ENCODE results near the gene SOAT1.

DNA sequence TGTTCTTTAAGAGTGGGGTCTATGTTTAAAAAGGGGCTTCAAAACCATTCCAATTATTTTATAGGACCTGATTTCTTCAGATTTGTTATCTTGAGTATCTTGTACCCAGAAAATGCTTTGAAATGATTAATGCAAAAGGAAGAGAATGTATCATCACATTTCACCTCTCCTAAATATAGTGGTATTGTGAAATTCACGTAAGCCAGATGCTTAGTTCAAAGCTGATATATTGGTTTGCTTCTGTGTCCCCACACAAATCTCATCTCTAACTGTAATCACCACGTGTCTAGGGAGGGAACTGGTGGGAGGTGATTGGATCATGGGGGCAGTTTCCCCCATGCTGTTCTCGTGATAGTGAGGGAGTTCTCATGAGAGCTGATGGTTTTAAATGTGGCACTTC, 8.5 kb downstream of the SOAT1 start:
- TF ChIP-seq, protein P1, sequence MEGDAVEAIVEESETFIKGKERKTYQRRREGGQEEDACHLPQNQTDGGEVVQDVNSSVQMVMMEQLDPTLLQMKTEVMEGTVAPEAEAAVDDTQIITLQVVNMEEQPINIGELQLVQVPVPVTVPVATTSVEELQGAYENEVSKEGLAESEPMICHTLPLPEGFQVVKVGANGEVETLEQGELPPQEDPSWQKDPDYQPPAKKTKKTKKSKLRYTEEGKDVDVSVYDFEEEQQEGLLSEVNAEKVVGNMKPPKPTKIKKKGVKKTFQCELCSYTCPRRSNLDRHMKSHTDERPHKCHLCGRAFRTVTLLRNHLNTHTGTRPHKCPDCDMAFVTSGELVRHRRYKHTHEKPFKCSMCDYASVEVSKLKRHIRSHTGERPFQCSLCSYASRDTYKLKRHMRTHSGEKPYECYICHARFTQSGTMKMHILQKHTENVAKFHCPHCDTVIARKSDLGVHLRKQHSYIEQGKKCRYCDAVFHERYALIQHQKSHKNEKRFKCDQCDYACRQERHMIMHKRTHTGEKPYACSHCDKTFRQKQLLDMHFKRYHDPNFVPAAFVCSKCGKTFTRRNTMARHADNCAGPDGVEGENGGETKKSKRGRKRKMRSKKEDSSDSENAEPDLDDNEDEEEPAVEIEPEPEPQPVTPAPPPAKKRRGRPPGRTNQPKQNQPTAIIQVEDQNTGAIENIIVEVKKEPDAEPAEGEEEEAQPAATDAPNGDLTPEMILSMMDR (IDR thresholded peaks at IDR 0.05): no peak
- no peak for TF ChIP-seq ZFX (IDR thresholded peaks at IDR 0.05; ENCODE audit: borderline replicate concordance)

All from 22Rv1 (cell line).